BE2C (cell line): ENCODE data around the gene HCFC1.

Experiments used
- DNase-seq: peaks from one replicate; pipeline ENCODE4 v3.0.0-alpha.2; 2020
- H3K27me3 ChIP-seq: fragments of 250-450 bp; sonication (Bioruptor Pico); 2 replicates; pipeline ENCODE4 v1.5.1; 2020; ENCODE audit warnings: mild to moderate bottlenecking
- H3K36me3 ChIP-seq: fragments of 250-450 bp; sonication (Bioruptor Pico); 2 replicates; pipeline ENCODE4 v1.5.1; 2020; ENCODE audit warnings: mild to moderate bottlenecking
- H3K4me1 ChIP-seq: fragments of 250-450 bp; sonication (Bioruptor Pico); 2 replicates; pipeline ENCODE4 v1.5.1; 2020
- H3K4me3 ChIP-seq: 2 replicates; pipeline ENCODE4 v1.5.1; 2011; ENCODE audit warnings: low read depth, low read length
- H3K9me3 ChIP-seq: fragments of 250-450 bp; sonication (Bioruptor Pico); 2 replicates; pipeline ENCODE4 v1.5.1; 2020
- TF ChIP-seq, protein P1 (sequence below): IDR thresholded peaks from 2 replicates; pipeline ENCODE4 v1.5.1; 2012; ENCODE audit warnings: mild to moderate bottlenecking, low read depth, low read length

The HCFC1 gene

GRCh38 chrX:153930011-153930910, 41.4 kb downstream of the HCFC1 start:
- no peak overlapping the region for H3K4me3 ChIP-seq
- peaks cover 8% of the 10 kb centered on the region for H3K4me1 ChIP-seq
- DNase-seq: no peak
- no peaks in the 10 kb centered on the region for H3K27me3 ChIP-seq
- H3K36me3 ChIP-seq: peaks cover 32% of the 10 kb centered on the region
- no peaks in the 10 kb centered on the region for H3K9me3 ChIP-seq
- TF ChIP-seq, protein P1, sequence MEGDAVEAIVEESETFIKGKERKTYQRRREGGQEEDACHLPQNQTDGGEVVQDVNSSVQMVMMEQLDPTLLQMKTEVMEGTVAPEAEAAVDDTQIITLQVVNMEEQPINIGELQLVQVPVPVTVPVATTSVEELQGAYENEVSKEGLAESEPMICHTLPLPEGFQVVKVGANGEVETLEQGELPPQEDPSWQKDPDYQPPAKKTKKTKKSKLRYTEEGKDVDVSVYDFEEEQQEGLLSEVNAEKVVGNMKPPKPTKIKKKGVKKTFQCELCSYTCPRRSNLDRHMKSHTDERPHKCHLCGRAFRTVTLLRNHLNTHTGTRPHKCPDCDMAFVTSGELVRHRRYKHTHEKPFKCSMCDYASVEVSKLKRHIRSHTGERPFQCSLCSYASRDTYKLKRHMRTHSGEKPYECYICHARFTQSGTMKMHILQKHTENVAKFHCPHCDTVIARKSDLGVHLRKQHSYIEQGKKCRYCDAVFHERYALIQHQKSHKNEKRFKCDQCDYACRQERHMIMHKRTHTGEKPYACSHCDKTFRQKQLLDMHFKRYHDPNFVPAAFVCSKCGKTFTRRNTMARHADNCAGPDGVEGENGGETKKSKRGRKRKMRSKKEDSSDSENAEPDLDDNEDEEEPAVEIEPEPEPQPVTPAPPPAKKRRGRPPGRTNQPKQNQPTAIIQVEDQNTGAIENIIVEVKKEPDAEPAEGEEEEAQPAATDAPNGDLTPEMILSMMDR: no peak

DNA sequence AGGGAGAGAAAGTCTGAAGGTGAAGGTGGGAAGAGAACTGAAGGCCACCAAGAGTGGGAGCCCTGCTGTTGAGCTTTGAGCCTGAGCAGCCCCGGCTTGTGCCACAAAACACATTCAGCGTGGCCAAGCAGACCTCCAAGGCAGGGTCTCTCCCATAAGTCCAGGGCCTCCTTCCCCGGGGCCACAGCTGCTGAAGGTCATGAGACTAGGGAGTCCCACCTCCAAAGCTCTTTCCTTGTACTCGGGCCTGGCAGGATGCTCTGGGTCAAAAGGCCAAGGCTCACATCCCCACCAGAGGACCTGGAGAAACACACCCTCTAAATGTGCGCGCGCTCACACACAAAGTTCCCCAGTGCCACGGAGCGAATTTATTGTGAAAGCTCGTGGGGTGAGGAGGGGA, 42.0 kb downstream of the HCFC1 start:
- Histone ChIP-seq H3K27me3 (no peaks in the 10 kb centered on the region), H3K9me3 (no peaks in the 10 kb centered on the region), H3K4me3 (no peak overlapping the region), H3K4me1 (peaks cover 10% of the 10 kb centered on the region), H3K36me3 (peaks cover 32% of the 10 kb centered on the region)
- TF ChIP-seq, protein P1: no peak
- DNase-seq: no peak

DNA sequence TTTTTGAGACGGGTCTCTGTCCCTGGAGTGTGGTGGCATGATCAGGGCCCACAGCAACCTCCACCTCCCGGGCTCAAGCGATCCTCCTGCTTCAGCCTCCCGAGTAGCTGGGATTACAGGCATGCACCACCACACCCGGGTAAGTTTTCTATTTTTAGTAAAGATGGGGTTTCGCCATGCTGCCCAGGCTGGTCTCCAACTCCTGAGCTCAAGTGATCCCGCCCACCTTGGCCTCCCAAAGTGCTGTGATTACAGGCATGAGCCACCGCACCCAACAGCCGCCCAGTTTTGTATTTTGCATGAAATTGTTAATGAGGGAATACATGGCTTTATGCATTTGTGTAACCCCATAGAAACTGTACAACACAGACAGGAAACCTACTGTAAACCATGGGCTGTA, 42.8 kb downstream of the HCFC1 start:
- H3K9me3 ChIP-seq: no peaks in the 10 kb centered on the region
- no peaks in the 10 kb centered on the region for H3K27me3 ChIP-seq
- no peak for DNase-seq
- H3K36me3 ChIP-seq: peaks cover 32% of the 10 kb centered on the region
- TF ChIP-seq, protein P1: no peak
- peaks cover 13% of the 10 kb centered on the region for H3K4me1 ChIP-seq
- H3K4me3 ChIP-seq: no peak overlapping the region

DNA sequence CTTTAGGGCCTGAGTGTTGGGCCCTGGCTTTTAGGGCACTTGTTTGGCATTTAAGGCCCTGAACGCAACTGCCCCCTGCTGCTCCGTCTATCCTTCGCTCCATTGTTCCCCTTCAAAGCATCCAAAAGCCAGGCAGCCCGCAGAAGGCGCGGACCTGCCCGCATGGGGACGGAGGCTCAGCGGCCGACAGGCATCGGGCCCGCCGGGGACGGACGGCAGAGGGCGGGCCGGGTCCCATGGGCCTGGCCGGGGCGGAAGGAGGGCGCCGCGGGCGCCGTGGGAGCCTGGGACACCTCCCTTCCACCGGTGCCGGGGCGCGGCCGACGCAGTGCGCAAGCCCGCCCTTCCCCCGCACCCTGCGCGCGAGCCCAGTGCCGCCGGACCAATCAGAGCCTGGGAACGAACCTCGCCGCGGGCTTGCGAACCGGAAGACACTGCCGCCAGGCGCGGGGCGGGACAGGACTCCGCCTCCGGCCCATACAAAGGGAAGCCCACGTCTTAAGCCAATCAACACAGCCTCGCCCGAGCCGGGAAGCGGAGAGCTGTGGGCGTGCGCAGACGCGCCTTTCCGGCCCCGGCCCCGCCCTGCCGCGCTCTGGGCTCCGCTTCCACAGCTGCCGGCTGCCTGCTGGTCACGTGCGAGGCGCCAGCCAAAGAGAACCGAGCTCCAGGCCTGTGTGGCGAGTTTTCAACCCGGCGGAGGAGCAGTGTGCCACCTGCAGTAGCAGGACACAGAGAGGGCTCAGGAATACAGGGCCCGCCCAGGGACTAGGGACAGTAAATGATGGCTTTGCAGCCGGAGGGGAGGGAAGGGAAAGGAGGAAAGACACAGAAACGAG, 43.5 kb downstream of the HCFC1 start:
- H3K4me1 ChIP-seq: peaks cover 20% of the 10 kb centered on the region
- no peaks in the 10 kb centered on the region for H3K27me3 ChIP-seq

GRCh38 chrX:153927672-153927921, 44.0 kb downstream of the HCFC1 start:
- Histone ChIP-seq H3K4me1 (peaks cover 23% of the 10 kb centered on the region), H3K36me3 (peaks cover 27% of the 10 kb centered on the region), H3K9me3 (no peaks in the 10 kb centered on the region), H3K4me3 (peak overlapping the region; percentile 64), H3K27me3 (no peaks in the 10 kb centered on the region)
- DNase-seq: no peak
- TF ChIP-seq, protein P1: no peak

More for the DNA sequence above, 43.5 kb downstream of the HCFC1 start:
- peak; percentile 94 for DNase-seq
- peak overlapping the region; percentile 64 for H3K4me3 ChIP-seq
- no peaks in the 10 kb centered on the region for H3K9me3 ChIP-seq
- TF ChIP-seq, protein P1: peak; percentile 30
- H3K36me3 ChIP-seq: peaks cover 30% of the 10 kb centered on the region
